WTC11 (cell line): ENCODE data around the gene DPH5. TPM values are rescaled to one million over a fixed set of nuclear protein-coding genes. Genes with fewer than 3 reads are reported as not detected.

Experiments
- ATAC-seq: fragments of 200-7000 bp; cut with Tn5 transposase; 2 replicates; pipeline ENCODE4 v1.10.0; 2021; ENCODE audit warnings: mild to moderate bottlenecking, moderate library complexity
- CTCF ChIA-PET: fragments of 300-600 bp; sonication (Branson Sonifier 250); formaldehyde crosslinking; loops from one replicate; lab custom pipeline; 2021; ENCODE audit warnings: antibody characterized with exemption; lab: Charles Lee
- POLR2A ChIA-PET: fragments of 350-600 bp; sonication (Branson Sonifier 250); formaldehyde crosslinking; loops from one replicate; lab custom pipeline; 2021; ENCODE audit warnings: antibody characterized with exemption; lab: Charles Lee
- DNase-seq: peaks from one replicate; pipeline ENCODE4 v3.0.0; 2021; ENCODE audit warnings: low spot score
- H3K27ac Mint-ChIP-seq: 2 replicates; pipeline ENCODE4 v1.8.0; 2021; ENCODE audit warnings: mixed read lengths
- H3K27me3 Mint-ChIP-seq: 2 replicates; pipeline ENCODE4 v1.8.0; 2021; ENCODE audit warnings: low read depth, mild to moderate bottlenecking, moderate library complexity, mixed read lengths
- H3K36me3 Mint-ChIP-seq: 2 replicates; pipeline ENCODE4 v1.8.0; 2021; ENCODE audit warnings: mixed read lengths
- H3K4me1 Mint-ChIP-seq: 2 replicates; pipeline ENCODE4 v1.8.0; 2022; ENCODE audit warnings: mixed read lengths
- H3K4me3 Mint-ChIP-seq: 2 replicates; pipeline ENCODE4 v1.8.0; 2021; ENCODE audit warnings: mild to moderate bottlenecking, moderate library complexity, mixed read lengths
- H3K9me3 Mint-ChIP-seq: 2 replicates; pipeline ENCODE4 v1.8.0; 2021; ENCODE audit warnings: mixed read lengths
- ATF3 ChIP-seq: sonication (generic); formaldehyde crosslinking; conservative IDR thresholded peaks from 2 replicates; pipeline ENCODE4 v1.8.1; 2022; ENCODE audit warnings: mild to moderate bottlenecking, missing genetic modification reagents
- ATF6 ChIP-seq: sonication (generic); formaldehyde crosslinking; IDR thresholded peaks from 2 replicates; pipeline ENCODE4 v1.8.1; 2023; ENCODE audit warnings: mild to moderate bottlenecking, missing genetic modification reagents
- E2F4 ChIP-seq: sonication (generic); formaldehyde crosslinking; IDR thresholded peaks from 2 replicates; pipeline ENCODE4 v1.8.1; 2022; ENCODE audit warnings: low read depth, mild to moderate bottlenecking, moderate library complexity, missing genetic modification reagents, borderline replicate concordance
- EMX1 ChIP-seq: fragments of 250-450 bp; sonication (Bioruptor Pico); IDR thresholded peaks from 2 replicates; pipeline ENCODE4 v1.8.0; 2021; ENCODE audit warnings: mild to moderate bottlenecking
- ESRRA ChIP-seq: sonication (generic); formaldehyde crosslinking; IDR thresholded peaks from 2 replicates; pipeline ENCODE4 v1.8.1; 2022; ENCODE audit warnings: mild to moderate bottlenecking, missing genetic modification reagents, borderline replicate concordance
- FOXJ3 ChIP-seq: sonication (generic); formaldehyde crosslinking; IDR thresholded peaks from 2 replicates; pipeline ENCODE4 v1.9.0; 2021; ENCODE audit warnings: missing genetic modification reagents, mild to moderate bottlenecking, borderline replicate concordance
- GABPB1 ChIP-seq: sonication (generic); formaldehyde crosslinking; IDR thresholded peaks from 2 replicates; pipeline ENCODE4 v1.8.1; 2023; ENCODE audit warnings: mild to moderate bottlenecking, missing genetic modification reagents
- JAZF1 ChIP-seq: fragments of 250-450 bp; sonication (Bioruptor Pico); IDR thresholded peaks from 2 replicates; pipeline ENCODE4 v1.9.0; 2021; ENCODE audit warnings: moderate library complexity, mild to moderate bottlenecking, inconsistent platforms
- JUN ChIP-seq: sonication (generic); formaldehyde crosslinking; IDR thresholded peaks from 2 replicates; pipeline ENCODE4 v1.8.0; 2023; ENCODE audit warnings: mild to moderate bottlenecking, missing genetic modification reagents
- MYBL2 ChIP-seq: sonication (generic); formaldehyde crosslinking; IDR thresholded peaks from 2 replicates; pipeline ENCODE4 v1.8.1; 2023; ENCODE audit warnings: mild to moderate bottlenecking, moderate library complexity, missing genetic modification reagents
- NFATC4 ChIP-seq: fragments of 250-450 bp; sonication (Bioruptor Pico); IDR thresholded peaks from 2 replicates; pipeline ENCODE4 v1.9.0; 2021; ENCODE audit warnings: mild to moderate bottlenecking
- NR3C1 ChIP-seq: sonication (generic); formaldehyde crosslinking; conservative IDR thresholded peaks from 2 replicates; pipeline ENCODE4 v1.8.1; 2023; ENCODE audit warnings: low read depth, mild to moderate bottlenecking, missing genetic modification reagents
- RORB ChIP-seq: fragments of 250-450 bp; sonication (Bioruptor Pico); IDR thresholded peaks from 2 replicates; pipeline ENCODE4 v1.9.0; 2021; ENCODE audit warnings: mild to moderate bottlenecking
- TCF7 ChIP-seq: sonication (generic); formaldehyde crosslinking; IDR thresholded peaks from 2 replicates; pipeline ENCODE4 v1.8.0; 2022; ENCODE audit warnings: mild to moderate bottlenecking, low read depth, missing genetic modification reagents, moderate library complexity
- TEAD1 ChIP-seq: sonication (generic); formaldehyde crosslinking; IDR thresholded peaks from 2 replicates; pipeline ENCODE4 v1.8.0; 2022; ENCODE audit warnings: mild to moderate bottlenecking, missing genetic modification reagents
- TP53 ChIP-seq: sonication (generic); formaldehyde crosslinking; IDR thresholded peaks from 2 replicates; pipeline ENCODE4 v1.8.1; 2023; ENCODE audit warnings: mild to moderate bottlenecking, missing genetic modification reagents
- USF1 ChIP-seq: sonication (generic); formaldehyde crosslinking; IDR thresholded peaks from 2 replicates; pipeline ENCODE4 v1.8.0; 2022; ENCODE audit warnings: mild to moderate bottlenecking, missing genetic modification reagents
- USF2 ChIP-seq: sonication (generic); formaldehyde crosslinking; IDR thresholded peaks from 2 replicates; pipeline ENCODE4 v1.8.1; 2023; ENCODE audit warnings: mild to moderate bottlenecking, missing genetic modification reagents, moderate library complexity
- ZBTB43 ChIP-seq: sonication (generic); formaldehyde crosslinking; IDR thresholded peaks from 2 replicates; pipeline ENCODE4 v1.8.1; 2023; ENCODE audit warnings: mild to moderate bottlenecking, missing genetic modification reagents
- ZMAT4 ChIP-seq: fragments of 250-450 bp; sonication (Bioruptor Pico); IDR thresholded peaks from 2 replicates; pipeline ENCODE4 v1.9.0; 2021; ENCODE audit warnings: mild to moderate bottlenecking
- ZNF219 ChIP-seq: sonication (generic); formaldehyde crosslinking; IDR thresholded peaks from 2 replicates; pipeline ENCODE4 v1.8.0; 2023; ENCODE audit warnings: missing genetic modification reagents, mild to moderate bottlenecking, borderline replicate concordance
- ZNF232 ChIP-seq: sonication (generic); formaldehyde crosslinking; IDR thresholded peaks from 2 replicates; pipeline ENCODE4 v1.8.0; 2022; ENCODE audit warnings: mild to moderate bottlenecking, missing genetic modification reagents
- ZNF281 ChIP-seq: sonication (generic); formaldehyde crosslinking; IDR thresholded peaks from 2 replicates; pipeline ENCODE4 v1.8.0; 2023; ENCODE audit warnings: mild to moderate bottlenecking, missing genetic modification reagents
- ZNF317 ChIP-seq: sonication (generic); formaldehyde crosslinking; IDR thresholded peaks from 2 replicates; pipeline ENCODE4 v1.8.1; 2023; ENCODE audit warnings: low read depth, mild to moderate bottlenecking, moderate library complexity, missing genetic modification reagents, borderline replicate concordance
- ZNF416 ChIP-seq: fragments of 250-450 bp; sonication (Bioruptor Pico); IDR thresholded peaks from 2 replicates; pipeline ENCODE4 v1.9.0; 2021; ENCODE audit warnings: mild to moderate bottlenecking, inconsistent platforms
- ZNF425 ChIP-seq: fragments of 250-450 bp; sonication (Bioruptor Pico); conservative IDR thresholded peaks from 2 replicates; pipeline ENCODE4 v1.9.0; 2021; ENCODE audit warnings: mild to moderate bottlenecking
- total RNA-seq: library from RNA; stranded (reverse); gene quantifications from 3 replicates; pipeline ENCODE4 v1.2.3, GENCODE V29; 2021

Gene DPH5
- total RNA-seq, 1 experiment from 2014 or later, result 64.8 TPM

GRCh38 chr1:100998426-100998825 lies 27.2 kb downstream of the DPH5 start (continued):
- TF ChIP-seq USF1 (CRISPR knock-in tag), result no peak
- TF ChIP-seq NFATC4 (CRISPR knock-in tag), result no peak
- no peak for TF ChIP-seq JAZF1
- no peak for TF ChIP-seq ESRRA (CRISPR knock-in tag)
- TF ChIP-seq NR3C1, result no peak
- no peak for TF ChIP-seq FOXJ3
- TF ChIP-seq TP53 (CRISPR knock-in tag), result no peak

- DNase-seq (no peak), ATAC-seq (no peak)
- Mint-ChIP-seq H3K9me3 (no peaks in the 10 kb centered on the region), H3K4me1 (no peaks in the 10 kb centered on the region), H3K4me3 (no peak overlapping the region), H3K36me3 (peaks cover 45% of the 10 kb centered on the region), H3K27me3 (no peaks in the 10 kb centered on the region), H3K27ac (no peak overlapping the region)
- ChIA-PET POLR2A (no interaction called here), CTCF (no interaction called here)
- TF ChIP-seq ZNF219, result no peak
- TF ChIP-seq USF2 (CRISPR knock-in tag), result no peak
- no peak for TF ChIP-seq ATF3 (CRISPR knock-in tag)
- no peak for TF ChIP-seq MYBL2 (CRISPR knock-in tag)
- no peak for TF ChIP-seq JUN
- no peak for TF ChIP-seq ATF6 (CRISPR knock-in tag)
- no peak for TF ChIP-seq ZMAT4
- TF ChIP-seq EMX1 (CRISPR knock-in tag), result no peak
- no peak for TF ChIP-seq GABPB1 (CRISPR knock-in tag)
- TF ChIP-seq TCF7 (CRISPR knock-in tag), result no peak
- no peak for TF ChIP-seq E2F4
- no peak for TF ChIP-seq RORB (CRISPR knock-in tag)
- no peak for TF ChIP-seq ZNF281 (CRISPR knock-in tag)
- no peak for TF ChIP-seq ZNF425
- no peak for TF ChIP-seq ZBTB43 (CRISPR knock-in tag)
- no peak for TF ChIP-seq TEAD1 (CRISPR knock-in tag)
- TF ChIP-seq ZNF232 (CRISPR knock-in tag), result no peak
- no peak for TF ChIP-seq ZNF416 (CRISPR knock-in tag)
- TF ChIP-seq ZNF317, result no peak
Measured at GRCh38 chr1:100995198-100995988, 30.2 kb downstream of the DPH5 start.
